Activated CD4-positive, alpha-beta memory T cell treated with anti-CD3 and anti-CD28 coated beads for 36 hours (primary cell): ENCODE data around the gene ANGPTL7. TPM values are rescaled to one million over a fixed set of nuclear protein-coding genes. Genes with fewer than 3 reads are reported as not detected.

Experiments used
- total RNA-seq, 2 experiments: library from RNA; stranded (reverse); gene quantifications; one replicate each; pipeline ENCODE4 v1.2.3, GENCODE V29; 2021

Gene ANGPTL7
- total RNA-seq, 2 experiments from 2014 or later = not detected

Other genes starting within 250 kb of the ANGPTL7 start
- gene TARDBP, start 176.7 kb upstream of the ANGPTL7 start, total RNA-seq = 100 to 1,000 TPM; 175 to 177 TPM
- gene MASP2, start 142.1 kb upstream of the ANGPTL7 start, total RNA-seq = not detected
- gene SRM, start 129.3 kb upstream of the ANGPTL7 start, total RNA-seq = 100 to 1,000 TPM; 159 to 164 TPM
- 10 to 100 TPM; 62.1 to 70.0 TPM for gene EXOSC10, start 89.5 kb upstream of the ANGPTL7 start, total RNA-seq
- 10 to 100 TPM; 35.8 to 39.4 TPM for gene MTOR, start 73.2 kb downstream of the ANGPTL7 start, total RNA-seq
- 10 to 100 TPM; 21.4 to 22.4 TPM for gene UBIAD1, start 83.8 kb downstream of the ANGPTL7 start, total RNA-seq